H1 (cell line): Measurements from ENCODE around the gene PSORS1C1. TPM values are rescaled to one million over a fixed set of nuclear protein-coding genes. Genes with fewer than 3 reads are reported as not detected.

ENCODE experiments used
- ASH2L ChIP-seq: fragments of 200-600, 300-600 bp; sonication (generic); IDR thresholded peaks from one replicate; pipeline ENCODE4 v1.7.1; 2017; ENCODE audit warnings: low read length
- EZH2 ChIP-seq: fragments of 200-600 bp; sonication (generic); IDR thresholded peaks from 2 replicates; pipeline ENCODE4 v1.7.1; 2012; ENCODE audit warnings: low read depth, mild to moderate bottlenecking, moderate library complexity, low read length, inconsistent platforms; ENCODE audit not compliant: severe bottlenecking
- KDM1A ChIP-seq: fragments of 200-600, 300-600 bp; sonication (generic); IDR thresholded peaks from 2 replicates; pipeline ENCODE4 v1.7.1; 2016; ENCODE audit warnings: mild to moderate bottlenecking, low read length, borderline replicate concordance
- KDM4A ChIP-seq: IDR thresholded peaks from one replicate; pipeline ENCODE4 v1.7.1; 2012; ENCODE audit warnings: low read depth, mild to moderate bottlenecking, moderate library complexity, low read length, inconsistent platforms; ENCODE audit not compliant: severe bottlenecking
- NANOG ChIP-seq: IDR thresholded peaks from 2 replicates; pipeline ENCODE4 v1.6.1; 2011; ENCODE audit warnings: low read length, low read depth, mild to moderate bottlenecking, inconsistent platforms; ENCODE audit not compliant: insufficient read depth, poor library complexity, severe bottlenecking
- POLR2A ChIP-seq, 2 experiments: IDR thresholded peaks; 1 replicate in 1 of 2; 2 replicates in 1 of 2; pipeline ENCODE4 v1.6.1; 2011; ENCODE audit warnings: low read depth in 2 of 2, low read length in 2 of 2, mild to moderate bottlenecking in 2 of 2; ENCODE audit errors: control extremely low read depth in 1 of 2
- POU5F1 ChIP-seq: IDR thresholded peaks from 2 replicates; pipeline ENCODE4 v1.6.1; 2011; ENCODE audit warnings: low read depth, mild to moderate bottlenecking, low read length, moderate library complexity
- RAD21 ChIP-seq, 2 experiments: IDR thresholded peaks in 1 of 2; conservative IDR thresholded peaks in 1 of 2; 2 replicates each; pipeline ENCODE4 v1.6.1; 2011; ENCODE audit warnings: low read depth in 2 of 2, low read length in 2 of 2, improper control_type of control experiment in 1 of 2, inconsistent platforms in 1 of 2, mild to moderate bottlenecking in 1 of 2, moderate library complexity in 1 of 2
- RBBP5 ChIP-seq: IDR thresholded peaks from 2 replicates; pipeline ENCODE4 v1.7.1; 2012; ENCODE audit warnings: low read depth, mild to moderate bottlenecking, inconsistent platforms, low read length, moderate library complexity, borderline replicate concordance
- SIN3A ChIP-seq, 2 experiments: IDR thresholded peaks in 1 of 2; conservative IDR thresholded peaks in 1 of 2; 2 replicates each; pipeline ENCODE4 v1.6.1; 2011 to 2012; ENCODE audit warnings: low read length in 2 of 2, improper control_type of control experiment in 1 of 2, low read depth in 1 of 2, mild to moderate bottlenecking in 1 of 2
- TBP ChIP-seq: IDR thresholded peaks from 2 replicates; pipeline ENCODE4 v1.6.1; 2011; ENCODE audit warnings: low read depth, low read length, improper control_type of control experiment
- TEAD4 ChIP-seq: IDR thresholded peaks from 2 replicates; pipeline ENCODE4 v1.6.1; 2012; ENCODE audit warnings: low read depth, low read length, inconsistent platforms, mixed read lengths
- polyA plus RNA-seq, 7 experiments: library from polyadenylated mRNA; depleted of rRNA in 3 of 7; stranded (reverse) in 5 of 7; unstranded in 2 of 7; fragments of >200 nt in 5 of 7; fragments of 200-250 nt in 2 of 7; gene quantifications; 1 replicate in 5 of 7; 2 replicates in 1 of 7; 4 replicates in 1 of 7; pipeline versions ENCODE4 v1.2.1 to v1.2.3, GENCODE V29; 2011 to 2013; ENCODE audit warnings: missing spikeins in 2 of 7, mixed read lengths in 2 of 7
- total RNA-seq: library from RNA; stranded (reverse); fragmentation: NEBNext Ultra II Directional; extraction: Animal tissue kit (Norgen Biotek cat#: 25700); gene quantifications from 2 replicates; pipeline ENCODE4 v1.2.1, GENCODE V29; 2021
- TF ChIP-seq, protein P1 (sequence below): IDR thresholded peaks from 2 replicates; pipeline ENCODE4 v1.6.1; 2012; ENCODE audit warnings: inconsistent platforms
- TF ChIP-seq, protein P2 (sequence below): IDR thresholded peaks from 2 replicates; pipeline ENCODE4 v1.6.1; 2012; ENCODE audit warnings: low read length, inconsistent platforms

Gene PSORS1C1
- total and polyA plus RNA-seq, 2 of the 8 experiments (the other 6 are each of a cell fraction or from before 2014, with no cell fraction given) = 0.12 to 0.52 TPM

DNA sequence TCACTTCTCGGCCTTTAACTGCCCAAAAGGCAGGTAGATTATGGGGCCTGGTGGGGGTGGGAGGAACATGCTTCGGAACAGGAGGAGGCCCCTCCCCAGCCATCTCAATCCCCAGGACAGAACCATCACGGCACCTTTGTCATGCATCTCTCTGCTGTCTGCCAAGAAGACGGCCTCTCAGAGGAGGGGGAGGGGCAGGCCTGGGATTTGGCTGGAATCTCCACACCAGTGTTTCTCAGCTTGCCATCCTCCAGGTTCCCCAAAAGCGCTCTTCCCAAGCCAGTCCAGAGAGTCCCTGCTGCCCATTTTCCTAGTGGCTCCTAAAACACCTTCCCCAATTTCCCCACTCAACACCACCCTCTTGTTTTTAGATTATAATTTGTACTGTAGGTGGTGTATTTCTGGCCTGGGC lies 58.4 kb downstream of the PSORS1C1 start (continued):
- no peak for TF ChIP-seq EZH2
- no peak for TF ChIP-seq KDM4A
- TF ChIP-seq RAD21 (IDR thresholded peaks at IDR 0.05 in 1 of 2, conservative IDR thresholded peaks at IDR 0.05 in 1 of 2; ENCODE audit: low read depth in 2 of 2, low read length in 2 of 2) = peak in 1 of 2 experiments; percentile 16; a peak in 1 of 4 replicates
- peak; percentile 72 for TF ChIP-seq RBBP5
- 0 out of 4 replicates have a peak, but pooled peaks have one; percentile 43 to 91 for TF ChIP-seq SIN3A (conservative IDR thresholded peaks at IDR 0.05 in 1 of 2, IDR thresholded peaks at IDR 0.05 in 1 of 2; ENCODE audit: low read depth in 1 of 2, low read length in 2 of 2)
- peak; percentile 97 for TF ChIP-seq NANOG
- peak; percentile 75; the same call in 1 of the 2 replicates for TF ChIP-seq TBP
- TF ChIP-seq POU5F1 = peak; percentile 96
- TF ChIP-seq, protein P1, sequence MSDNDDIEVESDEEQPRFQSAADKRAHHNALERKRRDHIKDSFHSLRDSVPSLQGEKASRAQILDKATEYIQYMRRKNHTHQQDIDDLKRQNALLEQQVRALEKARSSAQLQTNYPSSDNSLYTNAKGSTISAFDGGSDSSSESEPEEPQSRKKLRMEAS = peak; percentile 57; the same call in 1 of the 2 replicates
- peak; percentile 72 for TF ChIP-seq TEAD4
- peak in 1 of 2 experiments; percentile 91; a peak in 2 of 3 replicates for TF ChIP-seq POLR2A (IDR thresholded peaks at IDR 0.05; ENCODE audit: control extremely low read depth in 1 of 2, low read depth in 2 of 2, low read length in 2 of 2)
- TF ChIP-seq ASH2L = peak; percentile 83
- peak; percentile 9; the same call in 1 of the 2 replicates for TF ChIP-seq KDM1A
- TF ChIP-seq, protein P2, sequence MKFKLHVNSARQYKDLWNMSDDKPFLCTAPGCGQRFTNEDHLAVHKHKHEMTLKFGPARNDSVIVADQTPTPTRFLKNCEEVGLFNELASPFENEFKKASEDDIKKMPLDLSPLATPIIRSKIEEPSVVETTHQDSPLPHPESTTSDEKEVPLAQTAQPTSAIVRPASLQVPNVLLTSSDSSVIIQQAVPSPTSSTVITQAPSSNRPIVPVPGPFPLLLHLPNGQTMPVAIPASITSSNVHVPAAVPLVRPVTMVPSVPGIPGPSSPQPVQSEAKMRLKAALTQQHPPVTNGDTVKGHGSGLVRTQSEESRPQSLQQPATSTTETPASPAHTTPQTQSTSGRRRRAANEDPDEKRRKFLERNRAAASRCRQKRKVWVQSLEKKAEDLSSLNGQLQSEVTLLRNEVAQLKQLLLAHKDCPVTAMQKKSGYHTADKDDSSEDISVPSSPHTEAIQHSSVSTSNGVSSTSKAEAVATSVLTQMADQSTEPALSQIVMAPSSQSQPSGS = peak; percentile 61; the same call in 1 of the 2 replicates
